IMR-90 (cell line): Measurements from ENCODE around the gene KCNIP1. TPM values are rescaled to one million over a fixed set of nuclear protein-coding genes. Genes with fewer than 3 reads are reported as not detected.

ENCODE experiments used
- ATAC-seq: fragments of 200-7000 bp; cut with Tn5 transposase; 2 replicates; pipeline ENCODE4 v1.9.1; 2020; ENCODE audit warnings: low read depth, mild to moderate bottlenecking, moderate library complexity
- BruUV-seq: library from RNA; stranded (reverse); fragments of 400-500 nt; replicated peaks from 2 replicates; lab custom pipeline; 2021; lab: Mats Ljungman, UMichigan
- CTCF ChIA-PET: fragments of 300-600 bp; formaldehyde crosslinking; extraction: SDS; loops from one replicate; lab custom pipeline; 2021; ENCODE audit warnings: antibody characterized with exemption; lab: Yijun Ruan, JAX
- POLR2A ChIA-PET: fragments of 300-600 bp; sonication (Branson Sonifier 250); formaldehyde crosslinking; loops from one replicate; lab custom pipeline; 2022; ENCODE audit warnings: antibody characterized with exemption; ENCODE audit not compliant: unreplicated experiment; lab: Charles Lee
- DNase-seq: peaks from one replicate; pipeline ENCODE4 v3.0.0; 2013
- H2AFZ ChIP-seq: replicated peaks from 2 replicates; pipeline ENCODE3; 2013; ENCODE audit warnings: low read length, mild to moderate bottlenecking; ENCODE audit not compliant: poor library complexity
- H2AK5ac ChIP-seq: 2 replicates; pipeline ENCODE4 v1.6.1; 2013; ENCODE audit warnings: low read depth, low read length, inconsistent platforms
- H2AK9ac ChIP-seq: replicated peaks from 2 replicates; pipeline ENCODE3; 2013; ENCODE audit warnings: mild to moderate bottlenecking, low read depth, low read length, moderate library complexity; ENCODE audit not compliant: poor library complexity
- H2BK120ac ChIP-seq: 2 replicates; pipeline ENCODE4 v1.6.1; 2013; ENCODE audit warnings: low read depth, low read length, inconsistent platforms
- H2BK15ac ChIP-seq: 3 replicates; pipeline ENCODE4 v1.6.1; 2013; ENCODE audit warnings: low read depth, low read length, inconsistent platforms
- H2BK20ac ChIP-seq: 2 replicates; pipeline ENCODE4 v1.6.1; 2013; ENCODE audit warnings: low read depth, mild to moderate bottlenecking, inconsistent platforms, low read length, moderate library complexity
- H2BK5ac ChIP-seq: 2 replicates; pipeline ENCODE4 v1.6.1; 2013; ENCODE audit warnings: mild to moderate bottlenecking, low read depth, low read length, inconsistent platforms; ENCODE audit not compliant: poor library complexity, severe bottlenecking
- H3K14ac ChIP-seq: replicated peaks from 2 replicates; pipeline ENCODE4 v1.6.1; 2013; ENCODE audit warnings: low read depth, low read length, inconsistent platforms
- H3K18ac ChIP-seq: 2 replicates; pipeline ENCODE4 v1.6.1; 2013; ENCODE audit warnings: low read depth, low read length, control low read depth
- H3K23ac ChIP-seq: 2 replicates; pipeline ENCODE4 v1.6.1; 2013; ENCODE audit warnings: low read depth, low read length, inconsistent platforms
- H3K27ac ChIP-seq: 2 replicates; pipeline ENCODE4 v1.5.1; 2013; ENCODE audit warnings: mild to moderate bottlenecking, control low read depth, low read length; ENCODE audit not compliant: insufficient read depth
- H3K27me3 ChIP-seq: 2 replicates; pipeline ENCODE4 v1.6.1; 2013; ENCODE audit warnings: low read length; ENCODE audit not compliant: control insufficient read depth, insufficient read depth
- H3K36me3 ChIP-seq: 2 replicates; pipeline ENCODE4 v1.6.1; 2013; ENCODE audit warnings: low read length, mixed read lengths; ENCODE audit not compliant: control insufficient read depth, insufficient read depth
- H3K4ac ChIP-seq: 2 replicates; pipeline ENCODE4 v1.6.1; 2013; ENCODE audit warnings: low read depth, low read length, inconsistent platforms
- H3K4me1 ChIP-seq: 2 replicates; pipeline ENCODE4 v1.6.1; 2013; ENCODE audit warnings: low read length, mixed read lengths; ENCODE audit not compliant: control insufficient read depth, insufficient read depth
- H3K4me2 ChIP-seq: 2 replicates; pipeline ENCODE4 v1.6.1; 2013; ENCODE audit warnings: low read depth, mild to moderate bottlenecking, control low read depth, low read length, moderate library complexity
- H3K4me3 ChIP-seq: 2 replicates; pipeline ENCODE4 v1.5.1; 2013; ENCODE audit warnings: low read depth, mild to moderate bottlenecking, control low read depth, low read length, moderate library complexity; ENCODE audit not compliant: insufficient read depth
- H3K56ac ChIP-seq: 2 replicates; pipeline ENCODE4 v1.6.1; 2013; ENCODE audit warnings: low read length, inconsistent platforms; ENCODE audit not compliant: insufficient read depth; ENCODE audit errors: extremely low read depth
- H3K79me1 ChIP-seq, 2 experiments: 2 replicates each; pipeline ENCODE4 v1.6.1; 2013; ENCODE audit warnings: low read length in 2 of 2, inconsistent platforms in 1 of 2, low read depth in 1 of 2
- H3K9ac ChIP-seq: 2 replicates; pipeline ENCODE4 v1.6.1; 2013; ENCODE audit warnings: low read depth, low read length, control low read depth
- H3K9me1 ChIP-seq: 2 replicates; pipeline ENCODE4 v1.6.1; 2013; ENCODE audit warnings: low read length, inconsistent platforms; ENCODE audit not compliant: insufficient read depth
- H3K9me3 ChIP-seq: 2 replicates; pipeline ENCODE4 v1.6.1; 2013; ENCODE audit warnings: low read length; ENCODE audit not compliant: control insufficient read depth, insufficient read depth
- H4K20me1 ChIP-seq: 2 replicates; pipeline ENCODE4 v1.6.1; 2013; ENCODE audit warnings: low read length, inconsistent platforms; ENCODE audit not compliant: insufficient read depth
- H4K5ac ChIP-seq: 2 replicates; pipeline ENCODE4 v1.6.1; 2013; ENCODE audit warnings: mild to moderate bottlenecking, low read depth, low read length, control low read depth
- H4K8ac ChIP-seq, 2 experiments: 2 replicates each; pipeline ENCODE4 v1.6.1; 2013; ENCODE audit warnings: low read depth in 2 of 2, low read length in 2 of 2, control low read depth in 1 of 2, inconsistent platforms in 1 of 2
- H4K91ac ChIP-seq: 2 replicates; pipeline ENCODE4 v1.6.1; 2013; ENCODE audit warnings: low read depth, low read length, inconsistent platforms; ENCODE audit not compliant: insufficient read depth
- CEBPB ChIP-seq: IDR thresholded peaks from 2 replicates; pipeline ENCODE4 v1.6.1; 2012; ENCODE audit warnings: low read depth, low read length, improper control_type of control experiment
- CHD1 ChIP-seq: IDR thresholded peaks from 2 replicates; pipeline ENCODE4 v1.6.1; 2012; ENCODE audit warnings: low read depth, low read length, improper control_type of control experiment
- CTCF ChIP-seq: conservative IDR thresholded peaks from 2 replicates; pipeline ENCODE4 v1.5.1; 2012; ENCODE audit warnings: mild to moderate bottlenecking, low read depth, low read length, improper control_type of control experiment
- FOS ChIP-seq: fragments of 150-350 bp; IDR thresholded peaks from 2 replicates; pipeline ENCODE4 v1.6.1; 2016; ENCODE audit warnings: low read depth, low read length
- RAD21 ChIP-seq: IDR thresholded peaks from 2 replicates; pipeline ENCODE4 v1.6.1; 2012; ENCODE audit warnings: low read length, improper control_type of control experiment
- RCOR1 ChIP-seq: IDR thresholded peaks from 2 replicates; pipeline ENCODE4 v1.6.1; 2012; ENCODE audit warnings: mild to moderate bottlenecking, low read length, improper control_type of control experiment; ENCODE audit not compliant: insufficient replicate concordance
- SMC3 ChIP-seq: fragments of 150-350 bp; IDR thresholded peaks from 2 replicates; pipeline ENCODE4 v1.6.1; 2016; ENCODE audit warnings: low read depth, mild to moderate bottlenecking, antibody characterized with exemption, low read length, moderate library complexity
- WGBS, 2 experiments: methylation state at CpG; one replicate each; pipeline versions ENCODE4 v1.1.5 to v1.1.7; 2013; ENCODE audit warnings: missing lambda C conversion rate in 2 of 2; ENCODE audit not compliant: insufficient read length in 1 of 2; ENCODE audit errors: extremely low coverage in 2 of 2; 5-methylcytosine and 5-hydroxymethylcytosine counted together
- dilution Hi-C: fragments of 300-500 bp; cut with HindIII; formaldehyde crosslinking; loops from one replicate; pipeline ENCODE4 v1.14.3; 2018; ENCODE audit warnings: low sequenced_read_pairs; ENCODE audit not compliant: unreplicated experiment
- in situ Hi-C: fragments of 300-500 bp; cut with MboI; formaldehyde crosslinking; loops from 3 replicates; pipeline ENCODE4 v1.14.3; 2019; ENCODE audit warnings: low sequenced_read_pairs, inconsistent platforms, mixed read lengths
- intact Hi-C: fragments of 100-400 bp; cut with micrococcal nuclease; formaldehyde crosslinking; loops from 2 replicates; pipeline ENCODE4 v1.10.0; 2022
- polyA plus RNA-seq, 3 experiments: library from polyadenylated mRNA; depleted of rRNA; stranded (reverse); fragments of >200 nt; gene quantifications; 2 replicates each; pipeline ENCODE4 v1.2.3, GENCODE V29; 2012; ENCODE audit warnings: low replicate concordance in 1 of 3
- total RNA-seq: library from RNA; depleted of rRNA; stranded (reverse); fragments of >200 nt; gene quantifications from 2 replicates; pipeline ENCODE4 v1.2.3, GENCODE V29; 2012

The KCNIP1 gene
- total and polyA plus RNA-seq, 2 of the 4 experiments (the other 2 are of a cell fraction), result not detected

- H3K9me1 ChIP-seq, result no peaks in the 10 kb centered on the region
- H2BK20ac ChIP-seq, result no peak overlapping the region
- H4K91ac ChIP-seq, result no peak overlapping the region
- no peak overlapping the region for H2BK5ac ChIP-seq
- H3K36me3 ChIP-seq, result no peaks in the 10 kb centered on the region
- H2BK15ac ChIP-seq, result no peak overlapping the region
- BruUV-seq, result no TSS peak
- H2AK9ac ChIP-seq, result no peak overlapping the region
- WGBS, 2 experiments, result 100% methylated on average over 1 of the region's 17 CpGs; no CpG with 5 or more reads in 1 of the 2 experiments
- no peak overlapping the region for H3K56ac ChIP-seq
- no peak overlapping the region for H4K8ac ChIP-seq
- H3K9me3 ChIP-seq, result no peaks in the 10 kb centered on the region
- no peaks in the 10 kb centered on the region for H3K4me1 ChIP-seq
- H4K5ac ChIP-seq, result no peak overlapping the region
- H3K27me3 ChIP-seq, result no peaks in the 10 kb centered on the region; the same call in 1 of the 2 replicates
- DNase-seq (no peak), ATAC-seq (no peak)
- no peak overlapping the region for H3K9ac ChIP-seq
- H3K18ac ChIP-seq, result no peak overlapping the region
- no peak overlapping the region for H3K23ac ChIP-seq
- H3K4me2 ChIP-seq, result no peak overlapping the region
- ChIA-PET POLR2A (no interaction called here), CTCF (interaction anchor here (0.6 to 1.7 kb wide), 9 partner anchors 11 to 404 kb away, joined by 3 to 8 read pairs (median 3); no protein-coding TSS in a partner anchor)
- H3K14ac ChIP-seq, result no peak overlapping the region
- dilution Hi-C loops, result no loop called here
- no peak overlapping the region for H2AFZ ChIP-seq
- H2BK120ac ChIP-seq, result no peak overlapping the region
- no peaks in the 10 kb centered on the region for H3K79me1 ChIP-seq
- no peak overlapping the region for H3K4me3 ChIP-seq
- H3K27ac ChIP-seq, result no peak overlapping the region
- TF ChIP-seq CTCF, result no peak
- no peak for TF ChIP-seq FOS
- no peak for TF ChIP-seq RCOR1
- no peak for TF ChIP-seq RAD21
- TF ChIP-seq CEBPB, result no peak
- no peak for TF ChIP-seq SMC3
- no peak for TF ChIP-seq CHD1
- H3K4ac ChIP-seq, result no peak overlapping the region
- H2AK5ac ChIP-seq, result no peak overlapping the region
- in situ Hi-C loops, result no loop called here
- intact Hi-C loops, result loop anchor here (5.0 to 10.0 kb wide), 2 partner anchors 565 to 703 kb away; no protein-coding TSS in a partner anchor
- no peaks in the 10 kb centered on the region for H4K20me1 ChIP-seq
Measured at GRCh38 chr5:170639221-170639925, 135.6 kb downstream of the KCNIP1 start.
